Effector CD8-positive, alpha-beta T cell (primary cell): ENCODE measurements around the gene HES4.
A peak's percentile ranks its signal among the peaks of the same experiment; 100 is the strongest.

ENCODE experiments used
- DNase-seq: peaks from one replicate; lab custom pipeline; 2025; lab: John Stamatoyannopoulos, UW

HES4 gene

DNA sequence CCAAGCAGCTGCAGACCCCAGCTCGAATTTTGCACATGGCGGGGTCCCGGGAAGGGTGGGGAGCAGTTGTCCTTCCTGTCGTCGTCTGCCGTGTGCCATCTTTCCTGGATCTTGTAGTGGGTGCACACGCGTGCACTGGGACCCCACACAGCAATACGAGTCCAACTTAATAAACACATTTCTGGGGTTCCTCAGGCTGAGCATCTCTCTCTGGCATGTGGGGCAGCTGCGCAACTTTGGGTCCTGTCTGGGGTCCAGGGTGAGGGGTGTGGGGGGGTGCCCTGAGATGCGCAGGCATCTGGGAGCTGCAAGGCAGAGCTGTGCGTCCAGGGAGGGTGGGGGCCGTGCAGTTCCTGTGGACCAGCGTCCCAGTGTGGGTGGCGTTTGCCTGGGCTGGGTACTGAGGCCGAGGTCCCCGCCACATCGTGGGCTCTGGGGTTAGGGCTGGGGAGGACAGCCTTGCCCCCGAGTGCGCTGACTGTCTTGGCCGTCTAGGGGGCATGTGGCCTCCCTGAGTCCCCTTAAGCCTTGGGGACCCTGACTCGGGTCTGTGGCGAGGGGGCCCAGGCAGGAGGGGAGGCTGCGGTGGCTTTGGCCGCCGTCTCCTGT, 34.3 kb downstream of the HES4 start:
- DNase-seq: no peak

DNA sequence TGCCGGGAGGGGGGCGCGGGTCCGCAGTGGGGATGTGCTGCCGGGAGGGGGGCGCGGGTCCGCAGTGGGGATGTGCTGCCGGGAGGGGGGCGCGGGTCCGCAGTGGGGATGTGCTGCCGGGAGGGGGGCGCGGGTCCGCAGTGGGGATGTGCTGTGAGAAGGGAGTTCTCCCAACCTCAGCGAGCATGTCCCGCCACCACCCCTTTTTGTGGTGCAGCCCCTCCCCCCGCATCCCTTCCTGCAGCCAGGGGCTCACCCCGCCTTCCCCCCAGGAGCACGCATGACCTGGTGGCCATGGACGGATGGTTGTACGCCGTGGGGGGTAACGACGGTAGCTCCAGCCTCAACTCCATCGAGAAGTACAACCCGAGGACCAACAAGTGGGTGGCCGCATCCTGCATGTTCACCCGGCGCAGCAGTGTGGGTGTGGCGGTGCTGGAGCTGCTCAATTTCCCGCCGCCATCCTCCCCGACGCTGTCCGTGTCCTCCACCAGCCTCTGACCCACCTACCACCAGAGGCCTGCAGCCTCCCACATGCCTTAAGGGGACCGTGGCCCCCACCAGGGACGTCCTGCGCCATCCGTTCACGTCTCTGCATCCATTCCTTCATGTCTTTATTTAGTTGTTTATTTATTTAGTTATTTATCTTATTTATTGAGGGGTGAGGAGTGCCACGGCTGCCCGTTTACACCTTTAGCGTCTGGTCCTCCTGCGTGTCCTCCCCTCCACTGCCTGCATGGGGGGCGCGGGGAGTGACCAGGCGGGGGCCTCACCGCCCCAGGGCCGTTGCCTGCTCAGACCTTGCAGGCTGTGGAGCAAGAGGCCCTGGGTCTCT, 35.0 kb downstream of the HES4 start:
- no peak for DNase-seq

DNA sequence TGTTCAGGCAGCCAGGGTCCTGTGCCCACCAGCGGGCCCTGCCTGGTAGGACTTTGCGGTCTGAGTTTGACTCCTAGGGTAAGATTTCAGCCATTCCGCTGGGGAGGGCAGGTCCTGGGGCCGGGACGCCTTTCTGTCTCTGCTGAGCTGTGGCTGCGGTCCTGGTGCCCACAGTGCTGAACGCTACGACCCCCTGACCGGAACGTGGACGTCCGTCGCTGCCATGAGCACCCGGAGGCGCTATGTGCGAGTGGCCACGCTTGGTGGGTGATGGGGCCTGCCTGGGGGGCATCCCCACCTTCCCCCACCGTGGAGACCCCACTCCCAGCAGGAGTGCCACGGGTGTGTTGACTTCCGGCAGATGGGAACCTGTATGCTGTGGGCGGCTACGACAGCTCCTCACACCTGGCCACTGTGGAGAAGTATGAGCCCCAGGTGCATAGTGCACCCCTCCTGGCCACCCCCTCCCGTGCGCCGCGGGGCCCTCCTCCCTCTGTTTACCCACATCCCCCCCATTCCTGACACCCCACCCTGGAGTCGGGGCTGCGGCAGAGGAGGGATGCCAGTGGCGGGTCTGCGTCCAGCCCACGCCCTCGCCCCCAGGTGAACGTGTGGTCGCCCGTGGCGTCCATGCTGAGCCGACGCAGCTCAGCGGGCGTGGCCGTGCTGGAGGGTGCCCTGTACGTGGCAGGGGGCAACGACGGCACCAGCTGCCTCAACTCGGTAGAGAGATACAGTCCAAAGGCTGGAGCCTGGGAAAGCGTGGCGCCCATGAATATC, 36.0 kb downstream of the HES4 start:
- DNase-seq: no peak

DNA sequence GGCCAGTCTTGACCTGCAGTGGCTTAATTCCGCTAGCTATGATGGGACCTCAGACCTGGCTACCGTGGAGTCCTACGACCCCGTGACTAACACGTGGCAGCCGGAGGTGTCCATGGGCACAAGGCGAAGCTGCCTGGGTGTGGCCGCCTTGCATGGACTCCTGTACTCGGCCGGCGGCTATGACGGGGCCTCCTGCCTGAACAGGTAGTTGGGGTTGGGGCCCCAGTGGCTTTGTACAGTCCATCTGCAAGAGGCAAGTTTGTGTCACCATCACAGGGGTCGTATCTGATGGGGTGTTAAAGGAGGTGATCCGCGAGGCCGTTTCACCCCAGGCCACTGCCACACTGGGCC, 36.6 kb downstream of the HES4 start:
- DNase-seq: no peak

DNA sequence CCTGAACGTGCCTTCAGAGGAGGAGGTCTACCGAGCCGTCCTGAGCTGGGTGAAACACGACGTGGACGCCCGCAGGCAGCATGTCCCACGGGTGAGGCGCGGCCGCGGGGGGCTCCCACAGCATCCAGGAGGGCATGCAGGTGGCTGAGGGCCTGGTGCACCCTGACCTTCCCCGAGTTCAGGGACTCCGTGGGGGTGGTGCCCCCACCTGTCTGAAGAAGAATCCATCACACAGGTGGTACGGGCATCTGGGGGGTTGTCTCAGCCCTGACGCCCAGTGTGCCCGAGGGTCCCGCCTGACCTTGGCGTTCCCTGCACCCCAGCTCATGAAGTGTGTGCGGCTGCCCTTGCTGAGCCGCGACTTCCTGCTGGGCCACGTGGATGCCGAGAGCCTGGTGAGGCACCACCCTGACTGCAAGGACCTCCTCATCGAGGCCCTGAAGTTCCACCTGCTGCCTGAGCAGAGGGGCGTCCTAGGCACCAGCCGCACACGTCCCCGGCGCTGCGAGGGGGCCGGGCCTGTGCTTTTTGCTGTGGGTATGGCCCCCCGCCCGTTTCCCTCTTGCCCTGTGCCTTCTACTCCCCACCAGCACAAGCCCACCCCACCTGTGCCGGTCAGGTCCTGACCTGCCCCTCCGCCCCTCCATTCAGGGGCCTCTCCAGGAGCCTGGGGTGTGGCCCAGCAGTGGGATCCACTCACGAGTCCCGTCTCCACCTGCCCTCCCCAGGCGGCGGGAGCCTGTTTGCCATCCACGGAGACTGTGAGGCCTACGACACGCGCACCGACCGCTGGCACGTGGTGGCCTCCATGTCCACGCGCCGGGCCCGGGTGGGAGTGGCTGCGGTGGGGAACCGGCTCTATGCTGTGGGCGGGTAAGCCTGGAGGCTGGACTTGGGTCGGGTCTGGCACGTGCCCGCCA, 37.3 kb downstream of the HES4 start:
- DNase-seq: no peak

DNA sequence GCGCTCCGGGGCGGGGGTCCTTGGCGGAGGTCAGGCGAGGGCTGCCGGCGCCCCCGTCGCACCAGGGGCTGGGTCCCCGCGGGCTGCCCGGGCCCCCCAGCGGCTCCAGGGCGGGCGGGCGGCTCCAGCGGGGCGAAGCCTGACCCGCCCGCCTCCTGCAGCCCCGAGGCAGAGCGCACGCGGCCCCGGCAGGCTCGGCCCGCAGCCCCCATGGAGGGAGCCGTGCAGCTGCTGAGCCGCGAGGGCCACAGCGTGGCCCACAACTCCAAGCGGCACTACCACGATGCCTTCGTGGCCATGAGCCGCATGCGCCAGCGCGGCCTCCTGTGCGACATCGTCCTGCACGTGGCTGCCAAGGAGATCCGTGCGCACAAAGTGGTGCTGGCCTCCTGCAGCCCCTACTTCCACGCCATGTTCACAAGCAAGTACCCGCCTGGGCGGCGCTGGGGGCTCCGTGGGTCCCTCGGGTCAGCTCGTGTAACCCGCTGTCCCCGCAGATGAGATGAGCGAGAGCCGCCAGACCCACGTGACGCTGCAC, 38.7 kb downstream of the HES4 start:
- no peak for DNase-seq

DNA sequence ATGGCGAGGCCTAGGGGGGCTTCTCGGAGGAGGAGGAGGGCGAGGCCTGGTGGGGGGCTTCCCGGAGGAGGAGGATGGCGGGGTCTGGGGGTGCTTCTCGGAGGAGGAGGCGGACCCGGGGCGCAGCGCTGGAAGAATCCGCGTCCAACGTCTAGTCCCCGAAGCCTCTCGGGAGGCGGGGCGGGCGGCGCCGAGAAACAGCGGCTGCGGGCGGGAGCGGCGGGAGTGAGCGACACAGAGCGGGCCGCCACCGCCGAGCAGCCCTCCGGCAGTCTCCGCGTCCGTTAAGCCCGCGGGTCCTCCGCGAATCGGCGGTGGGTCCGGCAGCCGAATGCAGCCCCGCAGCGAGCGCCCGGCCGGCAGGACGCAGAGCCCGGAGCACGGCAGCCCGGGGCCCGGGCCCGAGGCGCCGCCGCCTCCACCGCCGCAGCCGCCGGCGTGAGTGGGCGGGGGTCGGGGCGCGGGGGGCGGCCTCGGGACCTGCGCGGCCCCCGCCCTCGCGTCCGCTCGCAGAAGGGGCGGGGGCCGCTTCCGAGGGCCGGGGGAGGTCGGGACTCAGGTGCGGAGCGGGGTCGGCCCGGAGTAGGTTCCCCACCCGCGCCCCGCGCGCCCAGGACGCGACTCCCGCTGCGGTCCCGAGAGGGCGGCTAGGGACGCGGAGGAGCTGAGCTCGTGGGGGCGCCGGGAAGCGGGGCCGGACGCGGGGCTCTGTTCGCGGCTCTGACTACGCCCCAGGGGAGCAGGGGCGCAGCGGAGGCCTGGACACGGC, 39.4 kb downstream of the HES4 start, which contains the start of gene KLHL17:
TSS of gene KLHL17 (plus strand) at position 222 of the 769 bp plus-strand sequence. CDS start at position 332, 110 bp downstream.
- DNase-seq: peak; percentile 67

DNA sequence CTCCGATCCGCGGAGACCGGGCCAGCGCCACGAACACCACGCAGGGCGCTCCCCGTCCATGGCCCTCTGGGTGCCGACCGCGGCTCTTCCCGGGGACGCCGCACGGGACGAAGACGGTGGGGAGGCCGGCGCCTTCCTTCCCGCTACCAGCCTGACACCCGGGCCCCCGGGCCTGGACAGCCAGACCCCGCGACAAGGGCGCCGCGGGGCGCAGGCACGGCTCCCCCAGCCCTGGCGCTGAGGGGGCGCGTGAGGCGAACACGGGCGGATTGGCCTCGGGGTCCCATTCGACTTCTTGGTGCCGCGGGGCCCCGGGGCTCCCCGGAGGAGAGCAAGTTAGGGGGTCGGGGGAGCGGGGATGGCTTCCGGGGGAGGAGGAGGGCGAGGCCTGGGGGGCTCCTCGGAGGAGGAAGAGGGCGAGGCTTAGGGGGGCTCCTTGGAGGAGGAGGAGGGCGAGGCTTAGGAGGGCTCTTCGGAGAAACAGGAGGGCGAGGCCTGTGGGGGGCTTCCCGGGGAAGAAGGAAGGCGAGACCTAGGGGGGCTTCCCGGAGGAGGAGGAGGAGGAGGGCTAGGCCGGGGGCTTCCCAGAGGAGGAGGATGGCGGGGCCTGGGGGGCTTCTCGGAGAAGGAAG, 40.0 kb downstream of the HES4 start:
- no peak for DNase-seq

DNA sequence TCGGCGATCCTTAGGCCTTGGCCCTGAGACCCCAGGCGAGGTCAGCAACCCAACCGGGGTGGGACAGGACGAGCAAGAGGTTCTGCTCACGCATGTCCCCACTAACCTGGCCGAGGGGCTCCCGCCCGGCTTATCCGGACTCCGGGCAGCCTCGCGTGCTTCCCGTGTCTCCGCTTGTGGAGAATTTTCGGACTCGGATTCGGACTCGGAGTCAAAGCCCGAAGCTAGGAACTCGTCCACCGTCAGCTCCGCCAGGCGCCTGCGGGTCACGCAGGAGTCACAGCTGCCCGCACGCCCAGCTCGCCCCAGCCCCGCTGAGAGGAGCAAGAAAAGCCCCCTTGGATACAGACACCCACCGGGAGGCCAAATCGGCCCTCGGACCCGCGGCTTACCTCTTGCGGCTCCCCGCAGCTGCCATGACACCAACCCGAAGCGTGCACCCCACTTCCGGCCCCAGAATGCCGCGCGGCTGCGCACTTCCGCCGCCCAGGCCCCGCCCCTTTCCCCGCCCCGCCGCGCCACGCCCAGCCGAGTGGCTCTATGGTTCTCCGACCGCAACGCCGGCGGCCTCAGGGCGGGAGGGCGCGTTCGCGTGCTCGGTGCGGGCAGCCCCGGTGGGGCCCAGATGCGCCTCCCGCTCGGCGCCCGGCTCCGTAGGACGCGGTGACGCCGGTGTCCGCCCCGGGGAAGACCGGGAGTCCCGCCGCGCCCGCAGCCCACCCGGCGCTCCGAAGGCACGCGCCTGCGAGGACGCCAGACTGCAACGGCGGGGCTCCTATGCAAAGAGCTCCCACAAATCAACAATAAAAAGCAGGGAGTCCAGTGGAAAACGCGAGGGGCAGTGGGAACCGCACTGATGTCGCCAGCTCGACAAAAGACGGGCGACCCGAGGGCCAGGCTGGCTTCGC, 40.8 kb downstream of the HES4 start, which contains the start of gene NOC2L:
TSS of gene NOC2L (minus strand) at position 434 of the 908 bp plus-strand sequence. CDS start at position 418, 16 bp downstream.
- DNase-seq: peak; percentile 92

DNA sequence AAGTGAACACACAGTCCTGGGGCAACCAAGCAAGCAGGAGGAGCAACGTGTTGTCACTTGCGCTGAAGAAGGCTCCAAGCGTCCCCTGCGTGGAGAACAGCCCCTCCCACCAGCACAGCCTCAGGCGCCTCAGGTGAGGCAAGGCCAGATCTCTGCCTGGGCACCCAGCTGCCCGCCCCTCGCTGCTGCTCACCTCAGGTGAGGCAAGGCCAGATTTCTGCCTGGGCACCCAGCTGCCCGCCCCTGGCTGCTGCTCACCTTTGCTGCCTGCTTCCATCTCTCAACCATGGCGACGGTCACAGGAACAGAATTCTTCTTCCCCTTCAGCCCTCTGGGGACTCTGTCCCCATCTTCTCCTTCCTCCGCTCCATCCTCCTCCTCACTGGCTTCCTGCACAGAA, 43.3 kb downstream of the HES4 start:
- no peak for DNase-seq

DNA sequence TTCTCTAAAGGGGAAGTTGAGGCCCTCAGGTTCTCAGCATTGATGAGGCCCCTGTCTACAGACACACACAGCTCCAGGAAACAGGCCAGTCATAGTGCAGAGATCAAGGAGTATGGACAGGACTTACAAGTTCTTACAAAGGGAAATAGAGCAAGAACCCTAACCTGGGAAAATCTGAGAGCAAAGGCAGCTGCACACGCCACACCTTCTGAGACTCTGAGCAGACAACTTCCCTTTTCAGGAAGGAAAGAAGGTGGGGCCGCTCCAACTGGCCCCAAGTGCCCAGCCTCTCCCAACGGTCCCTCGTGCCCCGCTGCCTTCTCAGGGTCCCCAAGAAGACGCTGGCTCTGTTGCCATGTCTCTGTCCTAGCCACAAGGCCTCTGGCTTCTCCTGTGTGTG, 44.4 kb downstream of the HES4 start:
- no peak for DNase-seq

DNA sequence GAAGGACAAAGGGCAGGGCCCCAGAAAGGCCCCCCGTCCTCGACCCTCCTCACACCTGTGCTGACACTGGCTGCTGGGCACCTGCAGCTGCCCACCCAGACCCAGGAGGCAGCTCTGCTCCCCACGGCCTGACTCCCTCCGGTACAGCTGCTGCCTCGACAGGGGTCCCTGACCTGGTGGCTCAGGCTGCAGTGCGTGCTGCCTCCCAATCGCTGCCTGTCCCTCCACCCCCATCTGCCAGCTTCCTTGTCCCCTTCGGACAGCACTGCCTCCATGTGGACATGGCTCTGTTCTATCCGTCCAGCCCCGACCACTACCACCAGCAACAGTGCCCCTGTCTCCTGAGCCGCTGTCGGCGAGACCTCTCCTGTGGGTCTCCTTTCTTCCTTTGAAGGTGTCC, 45.0 kb downstream of the HES4 start:
- DNase-seq: no peak

DNA sequence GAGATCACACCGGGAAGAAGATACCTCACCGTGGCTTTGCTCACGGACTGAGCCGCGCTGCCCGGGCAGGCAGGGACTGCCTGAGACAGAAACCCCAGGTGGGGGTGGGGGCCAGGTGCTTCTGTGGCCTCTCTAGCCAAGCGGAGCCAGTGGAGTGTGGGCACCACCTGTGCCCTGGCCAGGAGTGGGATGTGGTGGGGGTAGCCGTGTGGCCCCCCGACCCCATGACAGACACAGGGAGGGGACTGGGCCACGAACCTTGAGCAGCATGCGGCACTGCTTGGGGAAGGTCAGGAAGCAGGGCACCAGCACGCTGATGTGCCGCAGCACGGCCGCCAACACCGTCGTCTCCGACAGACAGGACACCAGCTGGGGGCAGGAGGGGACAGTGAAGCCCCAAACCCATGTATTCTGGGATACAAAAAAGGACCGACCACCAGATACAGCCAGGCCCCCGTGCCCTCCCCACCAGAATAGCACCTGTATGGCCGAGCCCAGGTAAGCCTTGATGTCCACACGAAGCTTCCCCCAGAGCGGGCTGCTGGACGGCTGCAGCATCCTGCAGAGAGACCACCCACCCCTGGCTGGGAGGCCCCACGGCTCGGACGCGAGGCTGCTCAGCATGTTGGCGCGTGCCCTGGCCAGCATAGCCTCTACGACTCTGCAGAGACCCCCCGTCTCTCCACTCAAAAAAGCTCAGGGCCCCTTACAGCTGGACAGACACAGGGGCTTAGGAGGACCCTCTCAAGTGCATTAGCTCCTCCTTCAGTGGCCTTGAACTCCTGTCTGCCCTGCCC, 46.2 kb downstream of the HES4 start:
- no peak for DNase-seq

DNA sequence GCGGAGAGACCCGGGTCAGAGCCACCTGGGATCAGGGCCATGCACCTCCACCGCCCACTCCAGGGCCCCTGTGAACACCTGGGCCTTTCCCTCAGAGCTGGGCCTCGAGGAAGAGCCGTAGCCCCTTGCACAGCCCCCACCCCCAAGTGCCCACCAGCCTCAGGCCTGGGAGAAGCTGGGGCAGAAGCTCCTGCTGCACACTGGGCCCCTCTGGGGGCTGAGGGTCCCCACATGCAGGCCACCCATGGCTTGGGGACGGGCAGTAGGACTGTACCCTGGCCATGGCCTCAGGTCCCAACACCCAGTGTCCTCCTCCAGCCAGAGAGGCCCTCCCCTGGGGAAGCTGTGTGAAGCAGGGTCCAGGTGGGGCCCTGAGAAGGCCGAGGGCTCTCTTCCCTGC, 47.3 kb downstream of the HES4 start:
- DNase-seq: no peak

DNA sequence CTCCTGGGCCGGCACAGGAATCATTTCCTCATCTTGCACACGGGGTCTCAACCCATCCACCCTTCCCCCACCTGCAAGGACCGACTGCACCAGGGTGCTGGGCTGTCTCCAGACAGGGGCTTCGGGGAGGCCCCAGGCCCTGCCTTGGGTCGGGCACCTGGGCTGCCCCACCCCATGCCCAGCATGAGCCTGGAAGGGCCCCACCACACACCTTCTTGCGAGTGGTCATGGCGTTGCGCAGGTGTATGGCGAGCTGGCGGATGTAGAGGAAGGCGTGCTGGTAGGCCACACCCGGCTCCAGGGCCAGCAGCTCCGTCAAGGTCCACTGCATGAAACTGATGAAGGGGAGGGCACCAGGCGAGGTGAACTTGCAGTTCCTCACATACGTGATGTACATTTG, 47.7 kb downstream of the HES4 start:
- no peak for DNase-seq

DNA sequence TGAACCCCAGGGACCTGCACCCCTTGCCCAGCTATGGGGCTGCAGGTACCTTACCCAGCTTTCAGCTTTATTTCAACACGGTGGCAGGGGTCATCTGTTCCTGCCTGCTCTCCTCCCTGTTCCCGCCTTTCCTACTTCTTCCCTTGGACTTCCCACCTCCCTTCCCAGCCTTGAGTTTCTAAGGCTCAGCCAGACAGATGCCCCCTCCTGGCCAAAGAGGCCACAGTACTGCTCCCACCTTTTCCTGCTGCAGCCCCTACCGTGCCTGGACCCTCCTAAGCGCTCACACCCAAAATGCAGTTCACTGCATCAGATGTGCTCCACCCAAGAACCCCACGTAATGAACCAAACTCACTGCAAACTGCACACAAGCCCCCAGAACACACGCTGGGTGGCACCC, 48.5 kb downstream of the HES4 start:
- DNase-seq: no peak

DNA sequence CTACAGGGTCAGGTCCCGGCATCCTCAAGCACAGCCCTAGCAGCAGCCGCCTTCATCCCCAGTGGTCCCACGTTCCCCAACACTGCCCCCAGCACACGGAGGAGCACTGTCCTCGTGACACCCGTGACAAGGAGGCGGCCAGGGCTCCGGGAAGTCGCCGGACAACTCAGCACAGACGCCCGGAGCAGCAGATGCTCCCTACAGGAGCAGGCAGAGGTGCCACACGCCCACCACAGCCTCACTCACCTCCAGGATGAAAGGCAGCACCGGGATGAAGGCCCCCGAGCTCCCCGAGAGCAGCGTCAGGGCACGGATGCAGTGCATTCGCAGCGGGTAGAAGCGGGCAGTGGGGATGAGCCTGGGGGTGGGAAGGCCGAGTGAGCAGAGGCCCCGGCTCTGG, 49.0 kb downstream of the HES4 start:
- DNase-seq: no peak

DNA sequence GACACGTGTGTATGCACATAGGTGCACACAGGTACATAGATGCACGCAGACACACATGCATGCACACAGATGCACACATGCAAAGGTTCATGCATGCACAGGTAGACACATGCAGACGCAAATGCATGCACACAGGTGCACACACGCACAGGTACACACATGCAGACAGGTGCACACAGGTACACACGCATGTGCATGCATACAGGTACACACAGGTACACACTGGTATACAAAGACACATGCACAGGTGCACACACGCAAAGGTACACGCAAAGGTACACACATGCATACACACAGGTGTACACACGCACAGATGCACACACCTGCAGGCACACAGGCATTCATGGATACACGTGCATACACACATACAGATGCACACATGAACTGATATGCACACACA, 49.6 kb downstream of the HES4 start:
- DNase-seq: no peak
